ENCODE results near the gene DEXI.

Gene DEXI

DNA sequence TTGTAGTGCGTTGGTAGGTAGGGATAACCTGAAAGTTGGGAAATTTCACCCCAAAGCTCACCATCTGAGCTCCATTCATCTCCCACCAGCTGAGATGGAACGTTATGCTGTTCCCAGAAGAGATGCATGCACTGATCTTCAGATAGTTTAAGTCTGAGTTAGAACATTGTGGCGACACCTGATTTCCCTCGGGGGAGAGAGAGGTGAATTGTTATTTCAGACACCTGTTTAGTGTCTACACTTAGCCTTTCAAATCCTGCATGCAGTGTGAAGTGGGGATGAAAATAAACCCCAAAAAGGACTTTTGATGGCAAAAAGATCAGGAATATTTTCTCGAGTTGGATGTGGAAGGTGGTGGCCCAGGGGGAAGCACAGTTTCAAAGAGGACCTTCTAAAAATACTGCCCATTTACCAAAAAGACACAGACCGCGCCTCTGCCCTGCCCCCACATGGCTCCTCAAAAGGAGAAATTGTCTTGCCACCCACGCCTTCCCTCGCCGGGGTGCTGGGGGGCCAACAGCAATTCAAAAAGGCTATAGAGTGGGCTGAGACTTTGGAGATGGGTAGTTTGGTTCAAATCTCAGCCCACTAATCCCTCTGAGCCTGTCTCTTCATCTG is 53.8 kb downstream of the DEXI start:
- DNase-seq, result no peak

DNA sequence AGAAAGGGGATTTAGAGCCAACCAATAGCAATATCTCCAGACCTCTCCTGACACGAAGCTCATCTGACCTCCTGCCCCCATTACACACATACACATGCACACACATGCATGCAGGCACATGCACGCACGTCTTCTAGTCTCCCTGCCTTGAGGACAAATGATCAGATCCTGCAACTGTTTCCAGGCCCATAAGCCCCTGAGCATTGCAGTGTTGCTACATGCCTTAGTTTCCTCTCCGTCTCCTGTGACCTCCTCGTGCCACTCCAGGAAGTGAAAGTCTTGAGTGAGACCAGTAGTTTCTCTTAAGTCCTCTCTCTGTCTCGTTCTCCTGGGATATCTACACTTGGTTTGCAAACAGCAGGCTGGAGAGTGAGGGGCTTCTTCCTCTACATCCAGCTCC is 57.0 kb downstream of the DEXI start:
- DNase-seq, result no peak

- no peak for DNase-seq
Observed at GRCh38 chr16:10883004-10883403, 59.3 kb downstream of the DEXI start.

GRCh38 chr16:10881479-10882030 is 60.7 kb downstream of the DEXI start:
- DNase-seq, result no peak

GRCh38 chr16:10880594-10881452 is 61.4 kb downstream of the DEXI start:
- no peak for DNase-seq

DNA sequence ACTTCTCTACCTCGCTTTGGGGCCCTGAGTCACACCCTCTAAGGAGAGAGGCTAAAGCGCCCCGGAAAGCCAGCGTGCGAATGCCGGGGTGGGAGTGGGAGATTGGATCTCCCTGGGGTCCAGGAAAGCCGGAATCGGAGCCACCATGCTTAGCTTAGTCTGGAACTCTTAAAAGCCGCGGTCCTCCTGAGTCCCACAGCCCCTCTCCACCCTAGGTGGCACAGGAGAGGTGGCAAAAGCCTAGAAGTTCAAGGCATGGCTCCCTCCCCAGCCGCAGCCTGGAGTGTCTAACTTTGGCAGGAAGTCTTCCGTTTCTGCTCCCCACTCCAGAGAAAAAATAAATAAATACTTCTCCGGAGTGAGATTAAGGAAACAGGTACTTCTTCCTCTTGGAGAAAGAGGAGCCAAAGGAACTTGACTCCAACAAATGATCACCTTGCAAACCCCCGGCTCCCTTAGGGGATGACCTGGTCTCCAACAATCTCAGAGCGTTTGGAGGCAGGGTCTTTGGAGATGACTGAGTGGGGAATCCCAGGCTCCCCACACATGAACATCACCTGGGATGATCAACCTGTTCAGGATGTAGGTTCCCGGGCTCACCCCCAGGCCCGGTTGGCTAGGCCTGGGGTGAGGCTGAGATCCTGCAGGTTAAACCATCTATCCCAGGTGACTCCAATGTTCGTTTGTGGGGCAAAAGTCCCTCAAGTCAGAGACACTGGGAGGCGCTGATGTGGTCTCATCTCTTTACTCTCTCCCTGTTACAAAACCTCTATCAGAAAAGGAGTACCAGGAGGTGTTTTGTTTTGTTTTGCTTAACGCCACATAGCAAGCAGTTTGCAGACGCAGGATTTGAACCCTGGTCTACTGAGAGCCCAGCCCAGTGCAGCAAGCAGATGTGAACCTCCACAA is 62.3 kb downstream of the DEXI start:
- DNase-seq, result no peak

All from fibroblast of skin of right quadriceps (primary cell).